ENCODE data around the gene MICAL3.
"Not testable (repeated sequence)": the region's sequence is repeated elsewhere in the genome, so short reads cannot be mapped to it uniquely, and the experiment has no call there.

The MICAL3 gene

DNA sequence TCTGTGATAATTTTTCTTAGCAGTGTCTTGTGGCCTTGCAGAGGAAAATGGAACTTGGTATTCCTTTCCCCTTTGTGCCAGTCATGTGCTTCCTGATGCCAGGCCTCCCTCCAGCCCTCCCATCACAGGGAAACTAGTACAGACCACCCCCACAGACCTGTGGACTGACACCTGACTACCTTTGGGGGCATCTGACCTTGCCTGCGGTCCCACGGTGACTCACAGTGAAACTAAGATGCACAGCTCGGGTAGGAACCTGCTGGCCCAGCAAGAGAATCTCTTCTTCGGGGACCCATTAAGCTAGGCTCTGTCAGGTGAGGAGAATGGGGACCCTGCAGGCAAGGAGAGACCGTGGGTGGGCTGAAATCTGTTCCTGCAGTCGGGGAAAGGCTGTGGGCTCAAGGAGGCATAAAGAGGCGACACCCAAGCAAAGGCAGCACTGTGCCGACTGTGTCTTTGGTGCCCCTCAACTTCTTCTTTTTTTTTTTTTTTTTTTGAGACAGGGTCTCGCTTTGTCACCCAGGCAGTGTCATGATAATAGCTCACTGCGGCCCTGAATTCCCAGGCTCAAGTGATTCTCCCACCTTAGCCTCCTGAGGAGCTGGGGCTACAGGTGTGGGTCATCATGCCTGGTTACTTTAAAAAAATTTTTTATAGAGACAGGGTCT, 32.6 kb upstream of the MICAL3 start:
- H3K4me3 ChIP-seq (ENCODE audit: low read length) = peak overlapping the region; percentile 47
- peak overlapping the region; percentile 67 for H3K9ac ChIP-seq (ENCODE audit: low read length)
- no peaks in the 10 kb centered on the region for H3K36me3 ChIP-seq (replicated peaks; ENCODE audit: insufficient read depth, low read length)
- H3K27me3 ChIP-seq (replicated peaks; ENCODE audit: insufficient read depth, low read length) = no peaks in the 10 kb centered on the region
- no peaks in the 10 kb centered on the region for H3K79me2 ChIP-seq (ENCODE audit: low read length)
- H2AFZ ChIP-seq (ENCODE audit: low read length) = peak overlapping the region; percentile 55
- H3K27ac ChIP-seq (ENCODE audit: low read length) = peak overlapping the region; percentile 78
- H3K4me2 ChIP-seq (ENCODE audit: low read depth, low read length) = peak overlapping the region; percentile 85
- H3K9me2 ChIP-seq (replicated peaks; ENCODE audit: insufficient read depth, low read length) = no peaks in the 10 kb centered on the region
- H3F3A ChIP-seq (ENCODE audit: insufficient read depth, low read length) = peaks cover 20% of the 10 kb centered on the region
- DNase-seq = peak; percentile 87
- H3K4me1 ChIP-seq (ENCODE audit: low read length) = peaks cover 24% of the 10 kb centered on the region
- no peak for TF ChIP-seq CTCF (IDR thresholded peaks at IDR 0.05; ENCODE audit: low read length)
- TF ChIP-seq EZH2 (optimal IDR thresholded peaks at IDR 0.05; ENCODE audit: low read depth, low read length) = no peak
- no peaks in the 10 kb centered on the region for H3K9me3 ChIP-seq (replicated peaks; ENCODE audit: insufficient read depth, low read length)
- H4K20me1 ChIP-seq (ENCODE audit: insufficient read depth, low read length) = no peaks in the 10 kb centered on the region

- Histone ChIP-seq H3F3A (ENCODE audit: insufficient read depth, low read length) (peaks cover 20% of the 10 kb centered on the region), H3K4me1 (ENCODE audit: low read length) (peaks cover 24% of the 10 kb centered on the region), H4K20me1 (ENCODE audit: insufficient read depth, low read length) (no peaks in the 10 kb centered on the region), H3K27me3 (replicated peaks; ENCODE audit: insufficient read depth, low read length) (no peaks in the 10 kb centered on the region), H3K9me3 (replicated peaks; ENCODE audit: insufficient read depth, low read length) (no peaks in the 10 kb centered on the region), H3K27ac (ENCODE audit: low read length) (peak overlapping the region; percentile 78), H3K4me3 (ENCODE audit: low read length) (peak overlapping the region; percentile 47), H3K9ac (ENCODE audit: low read length) (peak overlapping the region; percentile 67), H3K4me2 (ENCODE audit: low read depth, low read length) (peak overlapping the region; percentile 85), H2AFZ (ENCODE audit: low read length) (peak overlapping the region; percentile 55), H3K36me3 (replicated peaks; ENCODE audit: insufficient read depth, low read length) (no peaks in the 10 kb centered on the region), H3K79me2 (ENCODE audit: low read length) (no peaks in the 10 kb centered on the region), H3K9me2 (replicated peaks; ENCODE audit: insufficient read depth, low read length) (no peaks in the 10 kb centered on the region)
- DNase-seq = peak; percentile 73
- no peak for TF ChIP-seq EZH2 (optimal IDR thresholded peaks at IDR 0.05; ENCODE audit: low read depth, low read length)
- TF ChIP-seq EZH2phosphoT487 (IDR thresholded peaks at IDR 0.05; ENCODE audit: low read length) = no peak
Observed at GRCh38 chr22:18056161-18056666, 31.9 kb upstream of the MICAL3 start.

DNA sequence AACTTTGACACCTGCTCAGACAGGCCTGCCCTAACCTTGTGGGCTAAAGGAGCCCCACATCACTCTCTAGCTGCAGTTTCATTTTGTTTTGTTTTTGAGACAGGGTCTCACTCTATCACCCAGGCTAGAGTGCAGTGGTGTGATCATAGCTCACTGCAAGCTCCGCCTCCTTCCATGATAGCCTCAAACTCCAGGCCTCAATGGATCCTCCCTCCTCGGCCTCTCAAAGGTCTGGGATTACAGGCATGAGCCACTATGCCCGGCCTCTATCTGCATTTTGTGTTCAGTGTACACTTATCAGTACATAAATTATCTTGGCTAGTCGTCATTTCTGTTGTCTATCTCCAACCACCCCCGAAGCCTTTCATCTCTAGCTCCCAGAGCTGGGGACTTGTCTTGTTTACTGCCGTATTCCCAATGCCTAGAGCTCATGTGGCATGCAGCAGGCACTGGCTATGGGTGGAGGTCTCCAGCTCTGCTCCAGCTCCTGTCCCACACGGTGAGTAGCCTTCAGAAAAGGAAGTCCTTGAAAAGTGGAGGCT, 31.3 kb upstream of the MICAL3 start:
- no peaks in the 10 kb centered on the region for H3K79me2 ChIP-seq (ENCODE audit: low read length)
- peak overlapping the region; percentile 78 for H3K27ac ChIP-seq (ENCODE audit: low read length)
- H2AFZ ChIP-seq (ENCODE audit: low read length) = peak overlapping the region; percentile 55
- no peaks in the 10 kb centered on the region for H3K27me3 ChIP-seq (replicated peaks; ENCODE audit: insufficient read depth, low read length)
- peaks cover 20% of the 10 kb centered on the region for H3F3A ChIP-seq (ENCODE audit: insufficient read depth, low read length)
- H3K4me3 ChIP-seq (ENCODE audit: low read length) = no peak overlapping the region; the same call in 1 of the 2 replicates
- TF ChIP-seq EZH2 (optimal IDR thresholded peaks at IDR 0.05; ENCODE audit: low read depth, low read length) (no peak), EZH2phosphoT487 (IDR thresholded peaks at IDR 0.05; ENCODE audit: low read length) (no peak), CTCF (IDR thresholded peaks at IDR 0.05; ENCODE audit: low read length) (no peak)
- H3K4me2 ChIP-seq (ENCODE audit: low read depth, low read length) = peak overlapping the region; percentile 85
- H4K20me1 ChIP-seq (ENCODE audit: insufficient read depth, low read length) = no peaks in the 10 kb centered on the region
- no peaks in the 10 kb centered on the region for H3K9me2 ChIP-seq (replicated peaks; ENCODE audit: insufficient read depth, low read length)
- DNase-seq = no peak
- no peaks in the 10 kb centered on the region for H3K36me3 ChIP-seq (replicated peaks; ENCODE audit: insufficient read depth, low read length)
- H3K4me1 ChIP-seq (ENCODE audit: low read length) = peaks cover 24% of the 10 kb centered on the region
- H3K9ac ChIP-seq (ENCODE audit: low read length) = peak overlapping the region; percentile 67
- H3K9me3 ChIP-seq (replicated peaks; ENCODE audit: insufficient read depth, low read length) = no peaks in the 10 kb centered on the region

GRCh38 chr22:18053216-18053946, 29.0 kb upstream of the MICAL3 start:
- peaks cover 20% of the 10 kb centered on the region for H3F3A ChIP-seq (ENCODE audit: insufficient read depth, low read length)
- H3K4me1 ChIP-seq (ENCODE audit: low read length) = peaks cover 24% of the 10 kb centered on the region
- H3K27ac ChIP-seq (ENCODE audit: low read length); H3K79me2 ChIP-seq (ENCODE audit: low read length); H3K36me3 ChIP-seq (replicated peaks; ENCODE audit: insufficient read depth, low read length); H2AFZ ChIP-seq (ENCODE audit: low read length); H3K9me3 ChIP-seq (replicated peaks; ENCODE audit: insufficient read depth, low read length); H4K20me1 ChIP-seq (ENCODE audit: insufficient read depth, low read length); H3K4me3 ChIP-seq (ENCODE audit: low read length); H3K9ac ChIP-seq (ENCODE audit: low read length); H3K27me3 ChIP-seq (replicated peaks; ENCODE audit: insufficient read depth, low read length); H3K4me2 ChIP-seq (ENCODE audit: low read depth, low read length); H3K9me2 ChIP-seq (replicated peaks; ENCODE audit: insufficient read depth, low read length); DNase-seq: not testable (repeated sequence)

GRCh38 chr22:18051113-18051512, 26.8 kb upstream of the MICAL3 start:
- not testable (repeated sequence) for H3K4me3 ChIP-seq (ENCODE audit: low read length); H3F3A ChIP-seq (ENCODE audit: insufficient read depth, low read length); H3K36me3 ChIP-seq (replicated peaks; ENCODE audit: insufficient read depth, low read length); H2AFZ ChIP-seq (ENCODE audit: low read length); H3K79me2 ChIP-seq (ENCODE audit: low read length); H3K4me1 ChIP-seq (ENCODE audit: low read length); H4K20me1 ChIP-seq (ENCODE audit: insufficient read depth, low read length); H3K27ac ChIP-seq (ENCODE audit: low read length); H3K9me3 ChIP-seq (replicated peaks; ENCODE audit: insufficient read depth, low read length); H3K27me3 ChIP-seq (replicated peaks; ENCODE audit: insufficient read depth, low read length); DNase-seq; H3K4me2 ChIP-seq (ENCODE audit: low read depth, low read length); H3K9ac ChIP-seq (ENCODE audit: low read length); H3K9me2 ChIP-seq (replicated peaks; ENCODE audit: insufficient read depth, low read length)

Data from MM.1S (cell line).